GM19452 (cell line): ENCODE results near the gene ABCG1.

Experiments used
- ATAC-seq: cut with Tn5 transposase; IDR thresholded peaks from one replicate; pipeline ENCODE4 v1.9.1; 2021; ENCODE audit not compliant: unreplicated experiment

Gene ABCG1

DNA sequence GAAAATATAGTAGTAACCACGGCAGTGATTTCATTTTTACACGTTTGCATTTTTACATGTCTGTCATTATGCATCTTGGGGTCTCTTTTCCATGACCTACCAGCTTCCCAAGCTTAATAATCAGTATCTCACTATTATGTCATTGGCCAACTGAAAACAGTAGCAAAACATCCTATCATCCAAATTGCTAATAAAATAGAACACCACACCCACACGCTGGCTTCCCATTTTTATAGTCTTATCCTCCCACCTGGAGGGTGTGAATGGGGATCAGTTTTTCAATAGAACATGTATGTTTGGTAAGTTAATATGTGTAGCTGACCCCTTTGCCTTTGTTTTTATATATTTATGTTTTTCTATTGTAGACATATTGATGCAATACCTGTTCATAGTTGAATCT is 84.5 kb downstream of the ABCG1 start:
- no peak for ATAC-seq

DNA sequence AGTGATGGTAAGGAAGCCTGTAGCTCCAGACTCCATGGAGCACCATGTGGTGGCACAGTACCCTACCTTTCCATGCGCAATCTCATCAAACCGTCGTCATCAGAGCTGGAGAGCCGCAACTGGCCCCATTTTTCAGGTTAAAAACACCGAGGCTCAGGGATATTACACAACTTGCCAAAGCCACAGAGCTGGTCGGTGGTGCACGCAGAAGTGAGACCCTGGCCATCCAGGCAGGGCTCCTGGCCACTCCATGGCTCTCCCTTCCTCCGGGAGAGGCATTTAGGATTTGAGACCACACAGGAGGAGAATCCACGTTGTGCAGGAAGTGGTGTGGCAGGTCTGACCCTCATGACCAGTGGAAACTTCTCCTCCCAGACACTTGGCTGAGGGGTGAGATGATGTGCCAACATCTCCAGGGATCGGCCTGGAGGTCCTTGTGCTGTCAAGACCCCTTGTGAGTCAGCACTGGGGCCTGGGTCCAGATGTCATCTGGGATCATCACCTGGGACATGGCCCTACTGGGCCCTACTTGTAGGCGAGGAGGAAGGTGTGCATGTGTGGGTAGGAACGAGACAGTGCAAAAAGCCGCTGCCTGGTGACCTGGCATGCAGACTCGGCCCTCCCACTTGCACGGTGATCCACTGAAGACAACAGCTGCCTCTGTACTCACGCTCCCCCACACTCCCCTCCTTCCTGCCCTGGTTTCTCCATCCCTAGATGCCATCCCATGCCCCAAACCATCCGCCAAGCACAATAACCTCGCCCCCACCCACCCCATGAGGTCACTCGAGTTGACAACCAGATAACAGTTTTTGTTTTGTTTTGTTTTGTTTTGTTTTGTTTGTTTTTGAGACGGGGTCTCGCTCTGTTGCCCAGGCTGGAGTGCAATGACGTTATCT is 85.9 kb downstream of the ABCG1 start:
- ATAC-seq: no peak

GRCh38 chr21:42305707-42306147 is 86.8 kb downstream of the ABCG1 start:
- no peak for ATAC-seq

GRCh38 chr21:42306366-42307035 is 87.6 kb downstream of the ABCG1 start:
- ATAC-seq: no peak

DNA sequence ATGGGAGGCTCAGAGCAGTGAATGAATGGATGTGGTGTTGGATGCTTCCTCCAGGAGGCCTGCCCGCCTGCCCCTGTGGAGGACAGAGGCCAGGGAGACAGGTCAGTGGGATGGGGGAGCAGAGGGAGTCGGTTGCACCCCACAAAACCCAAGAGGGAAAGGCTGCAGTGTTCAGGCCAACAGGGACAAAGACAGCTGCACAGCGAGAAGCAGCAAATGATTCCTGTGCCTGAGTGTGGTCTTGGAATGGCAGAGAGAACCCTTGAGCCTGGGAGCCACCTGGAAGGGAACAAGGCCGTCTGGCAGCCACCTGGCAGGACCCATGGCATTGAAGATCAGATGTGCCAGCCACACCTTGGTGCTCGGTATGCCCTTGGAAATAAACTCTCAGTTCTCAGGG is 88.2 kb downstream of the ABCG1 start:
- no peak for ATAC-seq

DNA sequence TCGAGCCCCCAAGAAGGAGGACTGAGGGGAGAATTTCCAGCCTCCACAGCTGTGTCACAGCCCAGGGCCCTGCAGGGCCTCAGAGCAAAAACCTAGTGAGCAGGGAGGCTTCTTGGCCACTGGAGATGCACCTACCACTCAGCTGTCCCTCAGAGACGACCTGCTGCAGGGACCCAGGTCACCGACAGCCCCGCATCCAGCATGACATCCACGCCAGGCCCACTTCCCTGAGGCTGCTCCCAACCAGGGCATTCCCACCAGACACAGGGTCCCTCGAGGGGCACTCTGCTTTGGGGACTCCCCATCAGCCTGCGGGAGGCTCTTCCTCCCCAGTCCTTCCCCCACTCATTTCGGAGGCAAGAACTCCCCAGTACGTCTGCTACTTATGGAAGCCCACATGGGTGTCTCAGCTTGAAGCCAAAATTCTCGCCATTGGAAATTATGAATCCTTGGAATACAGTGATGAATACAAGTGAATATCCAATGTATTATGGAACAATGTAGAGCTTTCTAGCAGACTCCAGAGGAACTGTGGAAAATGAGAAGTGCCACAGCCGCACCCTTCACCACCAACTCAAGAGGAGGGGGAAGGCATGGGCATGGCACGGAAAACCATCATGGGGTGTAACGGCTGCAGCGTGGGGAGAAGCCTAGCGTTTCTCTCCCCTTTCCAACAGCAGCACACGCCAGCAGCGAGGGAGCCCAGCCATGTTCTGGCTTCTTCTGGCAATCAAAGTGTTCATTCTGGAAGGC is 89.4 kb downstream of the ABCG1 start:
- no peak for ATAC-seq

- ATAC-seq: no peak
These were observed 90.2 kb downstream of the ABCG1 start for GRCh38 chr21:42308914-42309752.

- no peak for ATAC-seq
These were observed 90.8 kb downstream of the ABCG1 start for GRCh38 chr21:42309753-42310213.

DNA sequence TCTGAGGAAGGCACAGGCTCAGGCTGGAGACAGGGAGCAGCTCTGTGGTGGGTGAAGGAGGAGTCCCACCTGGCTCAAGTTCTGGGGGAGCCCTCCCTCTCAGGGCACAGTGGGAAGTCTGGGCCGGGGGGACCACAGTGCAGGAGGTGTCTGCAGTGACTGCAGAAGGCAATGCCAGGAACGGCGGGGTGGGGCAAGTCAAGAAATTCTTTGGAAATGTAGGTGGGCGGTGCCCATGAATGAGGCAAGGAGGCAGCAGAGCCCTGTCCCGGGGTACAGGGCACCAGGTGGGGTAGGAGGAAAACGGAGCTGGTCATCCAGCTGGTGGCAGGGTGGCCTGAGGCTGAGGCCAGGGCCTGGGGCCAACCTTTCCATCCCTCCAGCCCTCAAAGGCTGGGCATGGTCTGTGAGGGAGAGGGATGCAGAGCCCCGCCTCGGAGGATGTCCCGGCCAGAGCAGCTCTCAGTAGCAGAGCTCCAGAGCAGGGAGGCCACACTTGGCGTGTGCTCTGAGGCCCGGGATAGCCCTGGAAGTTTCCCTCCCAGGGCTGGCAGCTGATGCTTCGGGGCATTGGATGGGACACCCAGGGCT is 91.6 kb downstream of the ABCG1 start:
- ATAC-seq: no peak

- ATAC-seq: no peak
These were observed 92.2 kb downstream of the ABCG1 start for GRCh38 chr21:42311160-42311559.

GRCh38 chr21:42311816-42312625 is 93.1 kb downstream of the ABCG1 start:
- ATAC-seq: no peak

DNA sequence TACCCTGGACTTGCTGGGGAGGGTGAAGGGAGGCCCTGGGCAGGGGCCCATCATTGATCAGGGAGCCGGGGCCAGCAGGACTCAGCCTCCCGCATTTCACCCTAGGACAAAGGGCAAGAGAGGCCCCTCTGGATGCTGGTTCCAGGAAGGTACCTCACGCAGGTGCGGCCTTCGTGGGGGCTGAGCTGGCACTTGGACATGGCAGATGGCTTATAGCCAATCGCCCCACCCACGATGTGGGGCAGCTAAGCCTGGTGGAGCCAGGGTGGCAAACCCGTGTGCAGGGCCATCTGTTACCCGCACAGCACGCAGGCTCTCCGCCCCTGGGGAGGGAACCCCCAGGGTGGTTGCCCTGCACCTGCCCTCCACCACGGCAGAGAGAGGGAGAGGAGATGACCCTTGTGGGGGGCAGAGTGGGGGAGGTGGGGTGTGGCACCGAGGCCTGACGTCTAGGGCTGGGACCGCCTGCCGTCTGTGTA is 93.7 kb downstream of the ABCG1 start:
- ATAC-seq: no peak

DNA sequence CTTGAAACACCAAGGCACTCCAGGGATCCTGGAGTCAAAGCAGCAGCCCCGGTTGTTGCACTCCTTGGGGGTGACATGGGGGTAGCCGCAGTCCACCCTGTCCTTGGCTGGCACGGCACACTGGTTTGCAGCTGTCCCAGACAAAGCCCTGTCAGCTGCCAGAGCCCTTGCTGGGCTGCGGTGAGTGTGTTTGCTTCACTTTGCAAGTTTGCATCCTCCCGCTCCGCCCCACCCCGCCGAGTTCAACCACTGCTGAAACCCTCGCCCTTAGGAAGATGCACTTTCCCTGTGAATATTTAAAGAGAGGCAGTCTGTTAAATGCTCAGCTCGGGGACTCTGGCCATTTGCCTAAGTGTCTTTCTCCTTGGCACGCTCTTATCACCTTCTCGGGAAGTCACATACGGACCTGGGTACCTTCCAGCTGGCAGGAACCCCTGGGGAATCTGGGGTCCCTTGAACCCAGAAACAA is 94.6 kb downstream of the ABCG1 start:
- no peak for ATAC-seq

- ATAC-seq: no peak
These were observed 95.8 kb downstream of the ABCG1 start for GRCh38 chr21:42314616-42315295.

GRCh38 chr21:42315296-42315891 is 96.5 kb downstream of the ABCG1 start, which contains the start of gene TFF3:
Gene TFF3 (minus strand): TSS chr21:42315409. CDS start chr21:42315374, 35 bp downstream.
- ATAC-seq: no peak

DNA sequence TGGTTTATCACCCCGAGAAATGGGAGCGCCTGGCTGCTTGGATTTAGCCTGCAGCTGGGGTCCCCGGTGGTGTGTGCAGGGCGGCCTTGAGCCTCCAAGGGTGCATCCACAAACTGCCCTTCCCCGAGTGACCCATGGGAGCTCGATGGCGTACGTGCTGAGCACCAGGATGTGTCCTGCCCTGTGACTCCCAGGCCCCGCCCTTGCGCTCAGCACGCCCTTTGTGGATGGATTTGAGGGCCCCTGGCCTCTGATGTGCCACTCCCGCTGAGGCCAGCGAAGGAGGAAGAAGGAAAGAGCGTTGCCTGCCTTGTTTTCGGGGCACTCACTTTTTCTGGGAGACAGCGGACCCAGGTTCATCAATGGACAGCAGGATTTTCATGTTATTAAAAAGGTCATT is 98.0 kb downstream of the ABCG1 start:
- no peak for ATAC-seq

DNA sequence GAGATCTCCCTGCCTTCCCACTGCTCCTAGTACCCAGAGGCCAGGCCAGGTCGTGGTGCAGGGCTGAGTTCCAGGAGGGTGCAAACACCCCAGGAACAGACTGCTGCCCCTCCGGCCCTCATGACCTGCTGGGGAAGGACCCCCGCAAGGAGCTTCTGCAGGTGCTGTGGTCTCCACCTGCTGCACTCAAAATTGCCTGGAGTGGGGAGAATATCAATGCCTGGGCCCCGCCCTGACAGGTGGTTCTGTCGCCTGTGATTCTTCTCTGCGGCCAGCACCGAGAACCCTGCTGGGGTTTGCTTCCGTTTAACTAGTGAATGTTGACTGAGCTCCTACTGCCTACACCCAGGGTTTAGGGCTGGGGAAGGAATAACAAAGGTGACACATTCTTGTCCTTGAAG is 98.4 kb downstream of the ABCG1 start:
- no peak for ATAC-seq
